GM21737 (cell line): ENCODE results near the gene OR9Q1.
"Not testable (repeated sequence)": the region's sequence is repeated elsewhere in the genome, so short reads cannot be mapped to it uniquely, and the experiment has no call there.

ENCODE experiments used
- ATAC-seq: cut with Tn5 transposase; IDR thresholded peaks from one replicate; pipeline ENCODE4 v1.9.1; 2021; ENCODE audit warnings: mild to moderate bottlenecking, moderate library complexity; ENCODE audit not compliant: unreplicated experiment

Gene OR9Q1

DNA sequence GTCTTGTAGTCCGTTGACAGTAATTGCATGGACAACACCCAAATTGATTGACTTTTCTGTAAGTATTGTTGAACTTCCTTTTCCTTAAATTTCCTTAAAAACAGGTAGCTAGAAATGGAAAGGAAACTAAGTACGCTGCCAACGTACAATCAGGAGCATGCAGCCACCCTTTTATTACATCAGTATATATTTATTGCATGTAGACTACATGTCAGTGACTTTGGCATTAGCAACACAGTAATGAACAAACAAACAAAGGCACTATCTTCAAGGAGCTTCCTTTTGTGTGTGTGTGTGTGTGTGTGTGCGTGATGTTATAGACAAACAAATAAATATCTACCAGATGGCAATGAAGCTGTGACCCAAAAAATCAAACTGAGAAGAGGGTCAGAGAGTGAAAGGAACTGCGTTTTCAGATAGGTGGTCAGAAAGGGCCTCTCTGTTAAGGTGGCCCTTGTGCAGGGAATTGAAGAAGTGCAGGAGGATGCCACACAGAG lies at the start of gene OR9Q1:
Gene OR9Q1 (plus strand): TSS at position 447 of the 497 bp plus-strand sequence. CDS start 155,564 bp downstream, outside the sequence.
- ATAC-seq, result no peak

DNA sequence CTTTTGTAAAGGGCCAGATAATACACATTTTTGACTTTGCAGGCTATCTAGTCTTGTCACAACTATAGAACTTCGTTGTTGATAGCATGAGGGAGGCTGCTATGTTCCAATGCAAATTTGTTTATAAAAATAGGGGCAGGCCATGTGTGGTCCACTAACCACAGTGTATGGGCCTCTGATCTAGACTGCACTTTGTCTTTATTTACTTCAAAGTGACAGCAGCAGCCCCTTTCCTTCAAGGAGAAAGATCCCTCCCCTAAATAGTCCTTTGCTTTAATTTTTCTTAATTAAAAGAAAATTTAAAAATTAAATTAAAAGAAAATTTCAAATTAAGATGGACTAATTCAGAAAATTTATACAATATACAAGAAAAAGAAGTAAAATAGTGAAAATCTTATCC lies 49.5 kb upstream of the OR9Q1 start:
- no peak for ATAC-seq

GRCh38 chr11:57974848-57975601 lies 48.7 kb upstream of the OR9Q1 start:
- no peak for ATAC-seq

DNA sequence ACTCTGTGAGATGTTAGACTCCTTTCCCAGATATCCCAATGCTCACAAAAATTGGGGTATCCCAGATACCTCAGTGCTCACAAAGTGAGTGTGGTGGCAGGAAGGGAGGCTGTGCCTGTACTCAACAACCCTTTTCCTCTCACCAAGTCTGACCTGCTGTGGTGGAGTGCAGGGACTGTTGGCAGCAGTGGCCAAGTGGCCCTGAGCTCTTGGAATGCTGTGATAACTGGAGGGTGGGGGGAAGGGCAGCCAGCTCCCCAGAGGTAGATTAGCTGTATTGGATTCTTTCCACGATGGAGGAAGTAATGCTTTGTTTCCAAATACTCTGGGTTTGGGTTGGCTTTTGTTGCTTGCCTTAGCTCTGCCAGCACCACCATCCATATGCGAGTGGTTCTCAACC lies 46.0 kb upstream of the OR9Q1 start:
- ATAC-seq, result no peak

DNA sequence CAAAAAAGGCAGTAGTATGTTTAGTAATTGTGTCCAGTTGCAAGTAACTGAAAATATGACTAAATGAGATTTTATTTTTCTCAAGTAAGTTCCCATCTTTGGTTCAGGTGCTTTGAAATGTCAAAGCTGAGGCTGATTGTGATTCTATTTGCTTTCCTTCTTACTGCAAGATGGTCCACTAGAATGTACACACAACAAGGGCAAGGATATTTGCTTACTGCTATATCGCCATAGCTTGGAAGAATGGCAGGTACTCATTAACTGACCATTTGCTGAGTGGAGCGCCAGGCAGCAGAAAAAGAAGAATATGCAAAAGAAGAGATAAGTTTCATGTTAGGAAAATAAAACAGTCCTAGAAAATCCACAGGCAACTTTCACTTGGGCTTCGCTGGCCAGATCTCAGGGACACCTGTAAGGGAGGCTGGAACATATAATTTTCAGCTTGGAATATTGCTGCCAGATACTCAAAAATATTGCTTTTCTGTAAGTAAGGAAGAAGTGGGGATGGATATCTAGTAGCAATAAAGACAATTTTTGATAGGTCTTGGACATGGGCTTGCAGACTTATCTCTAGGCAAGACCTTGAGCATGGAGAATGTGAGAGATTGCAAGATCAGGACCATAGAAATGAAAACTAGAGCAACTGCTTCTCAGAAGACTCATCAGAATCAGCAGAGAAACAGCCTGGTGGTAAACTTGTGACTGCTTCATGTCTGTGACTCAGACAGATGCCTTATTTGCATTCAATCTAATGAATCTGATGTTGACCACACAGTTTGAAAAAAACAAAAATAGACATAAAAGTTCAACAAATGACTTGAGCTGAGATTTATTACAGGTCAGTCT lies 44.8 kb upstream of the OR9Q1 start:
- ATAC-seq, result no peak

- ATAC-seq, result no peak
Observed at GRCh38 chr11:57979532-57980079, 44.1 kb upstream of the OR9Q1 start.

DNA sequence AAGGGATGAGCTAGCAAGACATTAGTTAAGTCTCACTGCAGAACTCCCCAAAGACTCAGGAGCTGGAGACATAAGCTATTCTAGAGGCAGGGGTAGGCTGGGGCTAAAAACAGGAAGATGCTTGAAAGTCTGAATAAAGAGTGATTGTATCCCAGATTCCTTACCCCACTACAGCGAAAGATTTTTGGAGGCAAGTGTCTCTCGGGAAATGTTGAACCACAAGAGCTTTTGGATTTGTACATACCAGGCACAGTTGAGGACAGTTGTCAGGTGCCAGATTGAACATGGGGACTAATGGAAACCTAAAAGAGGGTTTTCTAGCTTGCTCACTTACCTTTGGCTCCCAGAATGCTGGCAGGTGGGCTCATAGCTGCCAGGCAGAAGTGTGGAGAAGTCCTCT lies 43.5 kb upstream of the OR9Q1 start:
- ATAC-seq, result no peak

DNA sequence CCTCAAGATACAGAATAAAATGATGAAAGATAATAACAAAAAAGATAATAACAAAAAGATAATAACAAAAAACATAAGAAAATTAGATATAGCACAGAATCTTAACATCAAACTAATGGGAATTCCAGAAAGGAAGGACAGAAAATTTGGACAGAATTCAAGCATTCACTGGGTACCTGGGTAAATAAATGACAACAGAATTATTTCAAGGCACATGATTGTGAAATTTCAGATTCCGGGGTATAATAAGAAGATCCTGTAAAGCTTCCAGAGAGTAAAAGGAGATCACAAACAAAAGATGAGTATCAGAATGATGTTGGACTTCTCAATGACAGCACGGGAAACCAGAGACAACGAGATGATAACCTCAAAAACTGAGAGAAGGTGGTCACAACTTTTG lies 42.1 kb upstream of the OR9Q1 start:
- ATAC-seq, result no peak

GRCh38 chr11:57982776-57983175 lies 40.9 kb upstream of the OR9Q1 start:
- ATAC-seq, result no peak

- ATAC-seq, result no peak
Observed at GRCh38 chr11:57983191-57983590, 40.5 kb upstream of the OR9Q1 start.

GRCh38 chr11:57999523-57999922 lies 24.2 kb upstream of the OR9Q1 start:
- not testable (repeated sequence) for ATAC-seq

DNA sequence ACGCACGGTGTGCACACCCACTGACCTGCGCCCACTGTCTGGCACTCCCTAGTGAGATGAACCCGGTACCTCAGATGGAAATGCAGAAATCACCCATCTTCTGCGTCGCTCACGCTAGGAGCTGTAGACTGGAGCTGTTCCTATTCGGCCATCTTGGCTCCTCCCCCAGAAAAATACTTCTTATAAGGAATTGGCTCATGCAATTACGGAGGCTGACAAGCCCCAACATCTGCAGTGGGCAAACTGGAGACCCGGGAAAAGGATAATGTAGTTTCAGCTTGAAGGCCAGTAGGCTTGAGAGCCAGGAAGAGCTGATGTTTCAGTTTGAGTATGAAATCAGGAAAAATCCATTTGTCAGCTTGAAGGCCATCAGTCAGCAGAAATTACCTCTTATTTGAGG lies 23.7 kb upstream of the OR9Q1 start:
- ATAC-seq, result not testable (repeated sequence)

GRCh38 chr11:58000699-58001098 lies 23.0 kb upstream of the OR9Q1 start:
- ATAC-seq, result no peak

- no peak for ATAC-seq
Observed at GRCh38 chr11:58003036-58003435, 20.6 kb upstream of the OR9Q1 start.

GRCh38 chr11:58003591-58003990 lies 20.1 kb upstream of the OR9Q1 start:
- ATAC-seq, result no peak

GRCh38 chr11:58004664-58005063 lies 19.0 kb upstream of the OR9Q1 start:
- ATAC-seq, result no peak

GRCh38 chr11:58006940-58007339 lies 16.7 kb upstream of the OR9Q1 start:
- ATAC-seq, result no peak

- ATAC-seq, result no peak
Observed at GRCh38 chr11:58011771-58012170, 11.9 kb upstream of the OR9Q1 start.

DNA sequence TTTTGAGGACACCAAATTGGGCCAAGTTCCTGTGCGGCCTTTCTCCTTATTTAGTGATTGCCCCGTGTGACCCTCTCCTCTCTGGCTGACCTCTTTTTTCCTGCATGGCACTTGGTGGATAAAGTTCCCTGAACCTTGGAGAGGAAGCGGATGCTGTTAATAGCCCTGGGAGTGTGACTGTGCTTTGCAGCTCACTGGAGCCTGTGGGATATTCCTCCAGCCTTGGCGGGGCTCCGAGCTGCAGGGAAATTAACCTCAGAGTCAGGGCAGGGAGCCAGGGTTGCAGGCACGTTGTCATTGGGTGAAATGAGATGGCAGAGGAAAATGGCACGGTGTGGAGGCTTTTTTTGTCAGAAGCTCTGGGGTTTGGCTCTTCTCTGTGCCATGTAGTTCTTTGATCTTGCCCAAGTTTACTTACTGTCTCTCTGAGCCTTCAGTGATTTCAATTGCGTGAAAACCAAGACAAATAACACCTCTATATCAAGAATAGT lies 965 bp downstream of the OR9Q1 start:
- ATAC-seq, result no peak

DNA sequence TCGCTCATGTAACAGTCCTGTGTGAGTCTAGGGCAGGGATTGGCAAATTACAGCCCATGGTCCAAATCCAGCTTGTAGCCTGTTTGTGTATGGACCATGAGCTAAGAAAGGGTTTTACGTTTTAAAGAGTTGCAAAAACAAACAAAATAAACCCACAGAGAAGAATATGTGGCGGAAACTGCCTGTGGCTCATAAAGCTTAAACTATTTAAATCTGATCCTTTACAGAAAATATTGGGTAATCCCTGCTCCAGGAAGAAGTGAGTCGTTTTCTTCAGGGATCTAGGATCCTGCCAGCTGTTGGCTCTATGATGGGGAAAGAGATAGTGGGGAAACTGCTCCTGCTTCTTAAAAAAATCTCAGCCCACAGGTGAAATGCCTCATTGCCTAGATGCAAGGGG lies 3.7 kb downstream of the OR9Q1 start:
- no peak for ATAC-seq

- no peak for ATAC-seq
Observed at GRCh38 chr11:58028687-58029411, 5.2 kb downstream of the OR9Q1 start.
